ENCODE data around the gene COX19.

COX19 gene

GRCh38 chr7:974820-975681, at the start of gene COX19:
Gene COX19 (minus strand): TSS chr7:975549. CDS start chr7:975509, 40 bp downstream.
- DNase-seq = peak; percentile 89

- no peak for DNase-seq
Observed at GRCh38 chr7:1024331-1024841, 49.0 kb upstream of the COX19 start.

GRCh38 chr7:1022801-1023465, 47.6 kb upstream of the COX19 start:
- no peak for DNase-seq

- DNase-seq = no peak
Observed at GRCh38 chr7:1022356-1022755, 47.0 kb upstream of the COX19 start.

GRCh38 chr7:1021931-1022330, 46.6 kb upstream of the COX19 start:
- DNase-seq = no peak

GRCh38 chr7:1021366-1021765, 46.0 kb upstream of the COX19 start:
- no peak for DNase-seq

GRCh38 chr7:1020849-1021251, 45.5 kb upstream of the COX19 start:
- DNase-seq = no peak

GRCh38 chr7:1019789-1020610, 44.7 kb upstream of the COX19 start:
- no peak for DNase-seq

GRCh38 chr7:1019255-1019785, 44.0 kb upstream of the COX19 start:
- no peak for DNase-seq

GRCh38 chr7:1018334-1018695, 43.0 kb upstream of the COX19 start:
- no peak for DNase-seq

GRCh38 chr7:1017586-1018333, 42.4 kb upstream of the COX19 start:
- DNase-seq = no peak

- no peak for DNase-seq
Observed at GRCh38 chr7:1016577-1017531, 41.5 kb upstream of the COX19 start.

GRCh38 chr7:1015196-1016121, 40.1 kb upstream of the COX19 start:
- no peak for DNase-seq

- DNase-seq = no peak
Observed at GRCh38 chr7:1014681-1015080, 39.3 kb upstream of the COX19 start.

GRCh38 chr7:1013581-1013980, 38.2 kb upstream of the COX19 start:
- DNase-seq = no peak

- DNase-seq = no peak
Observed at GRCh38 chr7:1012716-1013095, 37.4 kb upstream of the COX19 start.

- no peak for DNase-seq
Observed at GRCh38 chr7:1012004-1012715, 36.8 kb upstream of the COX19 start.

GRCh38 chr7:1011297-1012003, 36.1 kb upstream of the COX19 start:
- DNase-seq = no peak

- DNase-seq = no peak
Observed at GRCh38 chr7:1010226-1010625, 34.9 kb upstream of the COX19 start.
